ENCODE measurements around the gene PPP2R2B. TPM values are rescaled to one million over a fixed set of nuclear protein-coding genes. Genes with fewer than 3 reads are reported as not detected.
A peak's percentile ranks its signal among the peaks of the same experiment; 100 is the strongest.

Gene PPP2R2B
- total RNA-seq (not detected in 2 replicates), polyA plus RNA-seq (not detected in 2 replicates), polyA minus RNA-seq (not detected in 2 replicates), Bru-seq, nascent RNA (percentile 2 among the genes with signal in this experiment), BruChase-seq, experiment 1, labeled RNA remaining after a 6-hour chase (percentile 2 among the genes with signal in this experiment), BruChase-seq, experiment 2, labeled RNA remaining after a 2-hour chase (percentile 1 among the genes with signal in this experiment)
- not detected in 2 replicates for polyA plus RNA-seq (2011; cell fraction: cytosol; rRNA removed)
- polyA plus RNA-seq (2011; cell fraction: nucleus; rRNA removed) = not detected in 2 replicates
- polyA plus RNA-seq (2012) = not detected in 2 replicates
- polyA minus RNA-seq (2011; cell fraction: cytosol; rRNA and poly(A)+ RNA removed) = not detected
- not detected in 2 replicates for polyA minus RNA-seq (2011; cell fraction: nucleus; rRNA and poly(A)+ RNA removed)
- long read RNA-seq = 0 reads

- Histone ChIP-seq H3K79me2 (ENCODE audit: control insufficient read depth, insufficient read depth, low read length) (no peaks in the 10 kb centered on the region), H4K20me1 (replicated peaks; ENCODE audit: control insufficient read depth, extremely low read depth, insufficient read depth, low read length) (no peaks in the 10 kb centered on the region), H3K9ac (replicated peaks; ENCODE audit: extremely low read depth, insufficient read depth, low read length) (no peak within 1 kb of the TSS), H3K9me3 (replicated peaks; ENCODE audit: control insufficient read depth, insufficient read depth, low read length) (no peaks in the 10 kb centered on the region), H3K9me1 (replicated peaks; ENCODE audit: control insufficient read depth, extremely low read depth, insufficient read depth, low read length) (no peaks in the 10 kb centered on the region), H3K4me3 (replicated peaks in 1 of 3; ENCODE audit: insufficient read depth in 1 of 3, low read depth in 1 of 3, low read length in 3 of 3) (peak within 1 kb of the TSS in 1 of 3 experiments; percentile 1), H3K4me2 (ENCODE audit: insufficient read depth, low read length) (no peak within 1 kb of the TSS), H2AFZ (ENCODE audit: low read depth, low read length) (peak within 1 kb of the TSS; percentile 26), H3K36me3 (ENCODE audit: control insufficient read depth in 2 of 2, extremely low read depth in 1 of 2, insufficient read depth in 2 of 2, low read length in 2 of 2) (no peaks in the 10 kb centered on the region), H3K27ac (ENCODE audit: insufficient read depth, low read depth, low read length) (no peak within 1 kb of the TSS), H3K27me3 (ENCODE audit: control insufficient read depth in 2 of 2, insufficient read depth in 2 of 2, low read length in 2 of 2) (peaks cover 28 to 40% of the 10 kb centered on the region in 2 experiments), H3K4me1 (ENCODE audit: control insufficient read depth, extremely low read depth, insufficient read depth, low read length) (no peaks in the 10 kb centered on the region)
- dilution Hi-C loops (cut with MboI; ENCODE audit: extremely low pct_ligation_motif_present, low sequenced_read_pairs) = no loop called here
- CTCF ChIA-PET = interaction anchor here (0.8 kb wide), 1 partner anchor 63 kb away, joined by 3 read pairs; no protein-coding TSS in a partner anchor
- FAIRE-seq (no peak), DNase-seq (ENCODE audit: low read depth, low spot score) (no peak)
- TF ChIP-seq GATA2 (IDR thresholded peaks at IDR 0.05; ENCODE audit: insufficient read depth, insufficient read length, low read depth, low read length) (no peak), JUN (IDR thresholded peaks at IDR 0.05; ENCODE audit: borderline replicate concordance, insufficient read depth, insufficient read length, low read depth) (no peak), EZH2 (IDR thresholded peaks at IDR 0.05; ENCODE audit: borderline replicate concordance, low read depth, low read length, severe bottlenecking) (no peak)
- intact Hi-C loops (cut with micrococcal nuclease) = no loop called here
- POLR2A ChIA-PET = no interaction called here
- BruUV-seq (replicated peaks) = no TSS peak
These were observed at the start of gene PPP2R2B for GRCh38 chr5:146878476-146879172. Gene PPP2R2B (minus strand): TSS chr5:146878757.

GRCh38 chr5:146924132-146924531, 45.6 kb upstream of the PPP2R2B start:
- Histone ChIP-seq H3K4me1 (ENCODE audit: control insufficient read depth, extremely low read depth, insufficient read depth, low read length) (no peaks in the 10 kb centered on the region), H3K9me3 (replicated peaks; ENCODE audit: control insufficient read depth, insufficient read depth, low read length) (no peaks in the 10 kb centered on the region), H3K36me3 (ENCODE audit: control insufficient read depth in 2 of 2, extremely low read depth in 1 of 2, insufficient read depth in 2 of 2, low read length in 2 of 2) (no peaks in the 10 kb centered on the region), H3K9ac (replicated peaks; ENCODE audit: extremely low read depth, insufficient read depth, low read length) (no peak overlapping the region), H3K27me3 (ENCODE audit: control insufficient read depth in 2 of 2, insufficient read depth in 2 of 2, low read length in 2 of 2) (no peaks in the 10 kb centered on the region), H3K4me2 (ENCODE audit: insufficient read depth, low read length) (no peak overlapping the region), H3K79me2 (ENCODE audit: control insufficient read depth, insufficient read depth, low read length) (no peaks in the 10 kb centered on the region), H3K4me3 (replicated peaks in 1 of 3; ENCODE audit: insufficient read depth in 1 of 3, low read depth in 1 of 3, low read length in 3 of 3) (no peak overlapping the region), H3K27ac (ENCODE audit: insufficient read depth, low read depth, low read length) (no peak overlapping the region), H4K20me1 (replicated peaks; ENCODE audit: control insufficient read depth, extremely low read depth, insufficient read depth, low read length) (no peaks in the 10 kb centered on the region), H3K9me1 (replicated peaks; ENCODE audit: control insufficient read depth, extremely low read depth, insufficient read depth, low read length) (no peaks in the 10 kb centered on the region), H2AFZ (ENCODE audit: low read depth, low read length) (no peak overlapping the region)
- dilution Hi-C loops (cut with MboI; ENCODE audit: extremely low pct_ligation_motif_present, low sequenced_read_pairs) = no loop called here
- DNase-seq (ENCODE audit: low read depth, low spot score) (no peak), FAIRE-seq (no peak)
- ChIA-PET POLR2A (no interaction called here), CTCF (no interaction called here)
- no TSS peak for BruUV-seq (replicated peaks)
- TF ChIP-seq MAX (IDR thresholded peaks at IDR 0.05; ENCODE audit: insufficient read depth, insufficient read length) = no peak
- TF ChIP-seq EZH2 (IDR thresholded peaks at IDR 0.05; ENCODE audit: borderline replicate concordance, low read depth, low read length, severe bottlenecking) = no peak
- no peak for TF ChIP-seq JUN (IDR thresholded peaks at IDR 0.05; ENCODE audit: borderline replicate concordance, insufficient read depth, insufficient read length, low read depth)
- TF ChIP-seq MYC (IDR thresholded peaks at IDR 0.05; ENCODE audit: low read depth, low read length) = no peak
- no peak for TF ChIP-seq CTCF (IDR thresholded peaks at IDR 0.05; ENCODE audit: extremely low read depth in 1 of 2, insufficient read depth in 1 of 2, low read depth in 1 of 2, low read length in 2 of 2)
- no peak for TF ChIP-seq POLR2A (IDR thresholded peaks at IDR 0.05; ENCODE audit: low read depth, low read length)
- TF ChIP-seq POLR2AphosphoS5 (IDR thresholded peaks at IDR 0.05; ENCODE audit: insufficient read depth, low read depth, low read length) = no peak
- no peak for TF ChIP-seq GATA2 (IDR thresholded peaks at IDR 0.05; ENCODE audit: insufficient read depth, insufficient read length, low read depth, low read length)
- TF ChIP-seq FOS (IDR thresholded peaks at IDR 0.05; ENCODE audit: borderline replicate concordance, insufficient read depth, low read length) = no peak
- intact Hi-C loops (cut with micrococcal nuclease) = no loop called here
